Trophoblast cell (in vitro differentiated cells and primary cell): ENCODE measurements around the gene ABHD14A.

ENCODE experiments used
- DNase-seq, 2 donors: peaks; one replicate each; pipeline ENCODE4 v3.0.0-alpha.2; 2016
- H2AFZ ChIP-seq: 2 replicates; pipeline ENCODE4 v1.6.1; 2013; ENCODE audit warnings: low read length, moderate library complexity, mild to moderate bottlenecking; ENCODE audit not compliant: insufficient read depth, poor library complexity
- H2AK5ac ChIP-seq: 2 replicates; pipeline ENCODE4 v1.6.1; 2013; ENCODE audit warnings: mild to moderate bottlenecking, low read length
- H2BK120ac ChIP-seq: 2 replicates; pipeline ENCODE4 v1.6.1; 2013; ENCODE audit warnings: low read length, mild to moderate bottlenecking, moderate library complexity; ENCODE audit not compliant: insufficient read depth, poor library complexity
- H2BK12ac ChIP-seq: 2 replicates; pipeline ENCODE4 v1.6.1; 2013; ENCODE audit warnings: mild to moderate bottlenecking, low read length, moderate library complexity
- H2BK5ac ChIP-seq: 2 replicates; pipeline ENCODE4 v1.6.1; 2013; ENCODE audit warnings: low read length, low read depth, moderate library complexity, mild to moderate bottlenecking; ENCODE audit not compliant: poor library complexity
- H3K14ac ChIP-seq: 2 replicates; pipeline ENCODE4 v1.6.1; 2013; ENCODE audit warnings: mild to moderate bottlenecking, low read length
- H3K18ac ChIP-seq: 2 replicates; pipeline ENCODE4 v1.6.1; 2013; ENCODE audit warnings: mild to moderate bottlenecking, low read length
- H3K23ac ChIP-seq: 2 replicates; pipeline ENCODE4 v1.6.1; 2013; ENCODE audit warnings: low read length
- H3K27ac ChIP-seq: 2 replicates; pipeline ENCODE4 v1.5.1; 2013; ENCODE audit warnings: low read depth, mild to moderate bottlenecking, inconsistent platforms, low read length, moderate library complexity
- H3K27me3 ChIP-seq: 2 replicates; pipeline ENCODE4 v1.6.1; 2013; ENCODE audit warnings: inconsistent platforms, mild to moderate bottlenecking, low read length, moderate library complexity; ENCODE audit not compliant: insufficient read depth
- H3K36me3 ChIP-seq, 2 experiments: 1 replicate in 1 of 2; 2 replicates in 1 of 2; pipeline ENCODE4 v1.6.1; 2013; ENCODE audit warnings: low read length in 2 of 2, mild to moderate bottlenecking in 2 of 2, moderate library complexity in 1 of 2; ENCODE audit not compliant: insufficient read depth in 2 of 2, control insufficient read depth in 1 of 2
- H3K4ac ChIP-seq: 2 replicates; pipeline ENCODE4 v1.6.1; 2013; ENCODE audit warnings: low read depth, mild to moderate bottlenecking, low read length, moderate library complexity
- H3K4me1 ChIP-seq, 2 experiments: 1 replicate in 1 of 2; 2 replicates in 1 of 2; pipeline ENCODE4 v1.6.1; 2013; ENCODE audit warnings: low read length in 2 of 2, mild to moderate bottlenecking in 2 of 2, moderate library complexity in 1 of 2; ENCODE audit not compliant: insufficient read depth in 2 of 2, control insufficient read depth in 1 of 2
- H3K4me2 ChIP-seq: 2 replicates; pipeline ENCODE4 v1.6.1; 2013; ENCODE audit warnings: inconsistent platforms, mild to moderate bottlenecking, low read length, moderate library complexity
- H3K4me3 ChIP-seq: 2 replicates; pipeline ENCODE4 v1.5.1; 2013; ENCODE audit warnings: mild to moderate bottlenecking, low read depth, low read length, inconsistent platforms
- H3K79me1 ChIP-seq: one replicate; pipeline ENCODE4 v1.6.1; 2013; ENCODE audit warnings: low read length
- H3K79me2 ChIP-seq: 2 replicates; pipeline ENCODE4 v1.6.1; 2013; ENCODE audit warnings: low read length, mild to moderate bottlenecking; ENCODE audit not compliant: control insufficient read depth, insufficient read depth, poor library complexity
- H3K9ac ChIP-seq: 2 replicates; pipeline ENCODE4 v1.6.1; 2013; ENCODE audit warnings: mild to moderate bottlenecking, low read length
- H3K9me3 ChIP-seq: 2 replicates; pipeline ENCODE4 v1.6.1; 2013; ENCODE audit warnings: low read depth, mild to moderate bottlenecking, control low read depth, inconsistent platforms, low read length; ENCODE audit not compliant: insufficient read depth
- H4K12ac ChIP-seq: 2 replicates; pipeline ENCODE4 v1.6.1; 2013; ENCODE audit warnings: low read depth, mild to moderate bottlenecking, low read length, moderate library complexity
- H4K8ac ChIP-seq: 2 replicates; pipeline ENCODE4 v1.6.1; 2013; ENCODE audit warnings: low read depth, mild to moderate bottlenecking, low read length, moderate library complexity
- H4K91ac ChIP-seq: one replicate; pipeline ENCODE4 v1.6.1; 2013; ENCODE audit warnings: low read depth, mild to moderate bottlenecking, low read length, moderate library complexity
- WGBS: extraction: QIAGEN DNeasy Blood & Tissue Kit; methylation state at CpG from one replicate; pipeline ENCODE4 v1.1.7; 2013; ENCODE audit warnings: missing lambda C conversion rate; ENCODE audit not compliant: insufficient read length, insufficient coverage; ENCODE audit errors: extremely low coverage; 5-methylcytosine and 5-hydroxymethylcytosine counted together

ABHD14A gene

GRCh38 chr3:51968170-51968775 is 6.6 kb upstream of the ABHD14A start:
- Histone ChIP-seq H3K4me3 (peak overlapping the region; percentile 75), H2AK5ac (peak overlapping the region; percentile 94), H3K4me1 (peaks cover 13 to 23% of the 10 kb centered on the region in 2 experiments), H3K79me2 (peaks cover 10% of the 10 kb centered on the region), H3K23ac (no peak overlapping the region), H3K9ac (peak overlapping the region; percentile 75), H3K14ac (peak overlapping the region; percentile 100), H4K8ac (peak overlapping the region; percentile 98), H2AFZ (peak overlapping the region; percentile 93), H3K27ac (peak overlapping the region; percentile 80), H3K27me3 (no peaks in the 10 kb centered on the region), H2BK12ac (peak overlapping the region; percentile 80), H3K4ac (peak overlapping the region; percentile 87), H4K12ac (peak overlapping the region; percentile 98), H3K18ac (peak overlapping the region; percentile 99), H2BK5ac (peak overlapping the region; percentile 92), H3K4me2 (peak overlapping the region; percentile 85), H2BK120ac (peak overlapping the region; percentile 98), H4K91ac (peak overlapping the region; percentile 98), H3K36me3 (no peaks in the 10 kb centered on the region), H3K79me1 (peaks cover 13% of the 10 kb centered on the region), H3K9me3 (no peaks in the 10 kb centered on the region)
- no peak for DNase-seq
- WGBS: no CpG with 5 or more reads among the region's 11 CpGs

- H3K4me3 ChIP-seq: no peak overlapping the region
- whole genome bisulfite sequencing: no CpG with 5 or more reads among the region's 6 CpGs
These were observed 5.8 kb upstream of the ABHD14A start for GRCh38 chr3:51968883-51969678.

GRCh38 chr3:51969841-51970240 is 5.0 kb upstream of the ABHD14A start:
- H4K8ac ChIP-seq: no peak overlapping the region
- no CpG with 5 or more reads among the region's 4 CpGs for WGBS
- no peak overlapping the region for H3K23ac ChIP-seq
- no peak overlapping the region for H2AK5ac ChIP-seq
- H3K4me2 ChIP-seq: no peak overlapping the region
- H2BK12ac ChIP-seq: no peak overlapping the region
- H3K79me2 ChIP-seq: peaks cover 12% of the 10 kb centered on the region
- H3K4me1 ChIP-seq: peaks cover 25 to 34% of the 10 kb centered on the region in 2 experiments
- H3K79me1 ChIP-seq: peaks cover 22% of the 10 kb centered on the region
- no peak overlapping the region for H2BK120ac ChIP-seq
- no peak overlapping the region for H3K4ac ChIP-seq
- H3K14ac ChIP-seq: no peak overlapping the region
- no peaks in the 10 kb centered on the region for H3K36me3 ChIP-seq
- H3K27me3 ChIP-seq: no peaks in the 10 kb centered on the region
- no peak overlapping the region for H3K4me3 ChIP-seq
- H4K12ac ChIP-seq: no peak overlapping the region
- H3K9ac ChIP-seq: no peak overlapping the region
- no peak overlapping the region for H3K27ac ChIP-seq
- no peak overlapping the region for H3K18ac ChIP-seq
- DNase-seq: no peak
- no peak overlapping the region for H2BK5ac ChIP-seq
- H3K9me3 ChIP-seq: no peaks in the 10 kb centered on the region
- no peak overlapping the region for H4K91ac ChIP-seq
- no peak overlapping the region for H2AFZ ChIP-seq

More at GRCh38 chr3:51968883-51969678, 5.8 kb upstream of the ABHD14A start:
- no peaks in the 10 kb centered on the region for H3K9me3 ChIP-seq
- peaks cover 12% of the 10 kb centered on the region for H3K79me2 ChIP-seq
- H4K8ac ChIP-seq: no peak overlapping the region
- H3K23ac ChIP-seq: no peak overlapping the region
- H3K27ac ChIP-seq: no peak overlapping the region
- H3K9ac ChIP-seq: no peak overlapping the region
- no peak overlapping the region for H4K12ac ChIP-seq
- no peak overlapping the region for H2BK5ac ChIP-seq
- no peak overlapping the region for H3K4ac ChIP-seq
- no peak overlapping the region for H4K91ac ChIP-seq
- no peak overlapping the region for H3K18ac ChIP-seq
- no peak for DNase-seq
- no peak overlapping the region for H2AFZ ChIP-seq
- H2AK5ac ChIP-seq: no peak overlapping the region
- no peak overlapping the region for H3K14ac ChIP-seq
- H3K4me2 ChIP-seq: no peak overlapping the region
- H3K79me1 ChIP-seq: peaks cover 17% of the 10 kb centered on the region
- H3K36me3 ChIP-seq: no peaks in the 10 kb centered on the region
- H3K4me1 ChIP-seq: peaks cover 17 to 27% of the 10 kb centered on the region in 2 experiments
- no peak overlapping the region for H2BK12ac ChIP-seq
- no peak overlapping the region for H2BK120ac ChIP-seq
- no peaks in the 10 kb centered on the region for H3K27me3 ChIP-seq

GRCh38 chr3:51970606-51971300 is 4.1 kb upstream of the ABHD14A start:
- Histone ChIP-seq H3K23ac (no peak overlapping the region), H3K14ac (no peak overlapping the region), H2BK12ac (no peak overlapping the region), H3K18ac (no peak overlapping the region), H3K27me3 (no peaks in the 10 kb centered on the region), H3K4me3 (no peak overlapping the region), H3K79me2 (peaks cover 14% of the 10 kb centered on the region), H3K9ac (no peak overlapping the region), H3K4me1 (peaks cover 27 to 40% of the 10 kb centered on the region in 2 experiments), H3K79me1 (peaks cover 27% of the 10 kb centered on the region), H2AFZ (no peak overlapping the region), H4K12ac (no peak overlapping the region), H2BK120ac (no peak overlapping the region), H3K36me3 (no peaks in the 10 kb centered on the region), H3K9me3 (no peaks in the 10 kb centered on the region), H4K8ac (no peak overlapping the region), H2BK5ac (no peak overlapping the region), H2AK5ac (no peak overlapping the region), H4K91ac (no peak overlapping the region), H3K4ac (no peak overlapping the region), H3K27ac (no peak overlapping the region), H3K4me2 (no peak overlapping the region)
- no CpG with 5 or more reads among the region's 6 CpGs for WGBS
- no peak for DNase-seq
